Skeletal muscle cell (primary cell): Measurements from ENCODE around the gene TC2N.
"Not testable (repeated sequence)": the region's sequence is repeated elsewhere in the genome, so short reads cannot be mapped to it uniquely, and the experiment has no call there.

Source experiments
- DNase-seq: peaks from one replicate; pipeline ENCODE4 v3.0.0-alpha.2; 2010; ENCODE audit warnings: low read depth
- H3K4me3 ChIP-seq: 2 replicates; pipeline ENCODE4 v1.5.1; 2011; ENCODE audit warnings: low read depth, mild to moderate bottlenecking, control low read depth, low read length, moderate library complexity

The TC2N gene

DNA sequence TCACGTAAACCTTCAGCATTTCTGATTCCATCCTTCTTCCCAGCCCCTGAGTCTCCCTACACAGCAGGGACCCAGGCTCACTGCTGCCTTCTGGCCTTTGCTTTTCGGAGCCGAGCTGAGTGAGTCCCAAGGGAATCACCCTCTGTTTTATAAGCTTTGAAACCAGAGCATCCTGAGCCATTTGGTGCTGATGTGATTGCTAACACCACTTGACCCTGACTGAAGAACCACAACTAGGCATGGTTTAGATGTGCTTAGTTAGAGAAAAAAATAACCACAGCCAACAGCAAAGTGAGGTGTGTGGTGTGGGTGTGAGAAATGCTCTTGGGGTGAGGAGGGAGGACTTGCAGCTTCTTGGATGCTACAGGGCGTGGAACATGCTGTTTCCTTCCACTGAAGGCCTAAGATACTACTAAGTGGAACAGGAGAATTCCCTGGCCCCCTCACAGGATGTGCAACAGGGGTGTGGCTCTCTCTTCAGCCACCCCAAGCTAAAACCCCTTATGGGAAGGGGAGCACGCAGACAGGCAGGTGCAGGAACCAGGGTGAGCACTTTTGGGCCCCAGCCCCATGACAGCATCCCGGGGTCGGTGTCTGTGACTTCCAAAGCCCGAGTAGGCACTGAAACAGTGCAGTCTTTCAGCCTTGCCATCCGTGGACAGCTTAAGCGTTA is at the start of gene TC2N:
TC2N (minus strand) TSS at position 221 of the 673 bp plus-strand sequence. CDS start 53,767 bp downstream, outside the sequence.
- no peak for DNase-seq
- H3K4me3 ChIP-seq = no peak within 1 kb of the TSS

DNA sequence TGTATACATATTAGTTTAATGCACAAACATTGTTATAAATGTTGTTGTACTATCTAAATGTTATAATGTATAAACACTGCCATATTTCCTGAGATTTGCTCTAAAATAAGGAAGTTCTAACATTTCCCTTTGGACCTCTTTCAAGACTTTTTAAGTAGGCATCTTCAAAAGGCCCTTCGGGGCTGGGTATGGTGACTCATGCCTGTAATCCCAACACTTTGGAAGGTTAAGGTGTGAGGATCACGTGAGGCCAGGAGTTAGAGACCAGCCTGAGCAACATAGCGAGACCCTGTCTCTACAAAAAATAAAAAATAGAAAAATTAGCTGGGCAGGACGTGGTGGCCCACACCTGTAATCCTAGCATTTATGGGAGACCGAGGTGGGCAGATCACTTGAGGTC is 44.7 kb upstream of the TC2N start:
- no peak overlapping the region for H3K4me3 ChIP-seq

DNA sequence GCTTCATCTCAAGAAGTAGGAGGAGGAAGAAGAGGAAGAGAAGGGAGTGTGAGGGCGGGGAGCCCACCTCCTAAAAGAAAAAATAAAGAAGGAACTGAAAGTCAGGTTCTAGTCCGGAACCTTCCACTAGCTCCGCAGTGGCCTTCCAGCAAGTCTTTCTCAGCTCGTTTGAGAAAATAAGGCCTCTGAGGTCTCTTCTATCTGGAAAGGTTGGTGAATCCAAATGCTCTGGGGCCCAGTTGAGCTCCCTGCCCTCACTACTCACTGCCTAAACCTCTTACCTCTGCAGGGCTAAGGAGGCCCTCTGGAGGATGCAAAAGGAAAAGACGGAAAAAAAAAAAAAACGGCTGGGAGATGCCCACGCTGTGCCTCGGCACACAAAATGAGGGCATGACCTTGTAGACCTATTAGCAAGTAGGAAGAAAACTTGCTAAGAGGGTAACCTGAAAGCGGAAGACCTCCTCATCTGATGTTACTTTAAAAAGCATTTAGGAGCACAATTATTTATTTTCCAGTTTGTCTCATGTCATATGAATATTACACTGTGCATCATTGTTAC is 44.2 kb upstream of the TC2N start:
- H3K4me3 ChIP-seq = no peak overlapping the region
- no peak for DNase-seq

More for the DNA sequence above, 44.7 kb upstream of the TC2N start:
- no peak for DNase-seq

DNA sequence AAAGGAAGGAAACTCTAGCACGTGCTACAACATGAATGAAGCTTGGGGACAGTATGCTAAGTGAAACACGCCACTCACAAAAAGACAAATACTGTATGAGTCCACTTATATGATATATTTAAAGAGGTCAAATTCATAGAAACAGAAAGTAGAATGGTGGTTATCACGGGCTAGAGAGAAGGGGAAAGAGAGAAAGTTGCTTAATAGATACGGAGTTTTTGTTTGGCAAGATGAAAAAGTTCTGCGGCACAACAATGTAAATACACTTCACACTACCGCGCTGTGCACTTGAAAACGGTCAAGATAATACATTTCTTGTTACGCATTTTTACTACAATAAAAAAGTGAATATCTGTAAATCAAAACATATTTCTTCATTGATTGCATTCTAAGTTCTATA is 42.9 kb upstream of the TC2N start:
- no peak overlapping the region for H3K4me3 ChIP-seq
- DNase-seq = no peak

DNA sequence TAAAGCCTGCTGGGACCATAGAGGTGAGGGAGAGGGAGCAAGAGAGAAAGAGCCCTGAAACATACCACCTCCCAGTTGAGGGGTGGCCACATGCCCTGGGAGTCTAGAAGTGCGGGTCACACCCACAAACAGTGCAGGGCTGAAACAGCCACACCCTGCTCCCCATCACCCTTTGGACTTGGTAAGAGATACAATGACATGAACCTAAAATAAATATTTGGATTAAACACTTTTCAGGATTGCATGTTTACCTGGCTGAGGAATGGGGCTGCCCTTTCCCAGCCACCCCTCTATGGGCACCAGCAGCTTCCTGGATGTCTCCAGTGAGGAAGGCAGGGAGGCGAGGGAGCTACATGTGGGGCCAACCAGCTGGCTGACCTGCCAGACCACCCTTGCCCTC is 39.0 kb upstream of the TC2N start:
- no peak overlapping the region for H3K4me3 ChIP-seq
- no peak for DNase-seq

DNA sequence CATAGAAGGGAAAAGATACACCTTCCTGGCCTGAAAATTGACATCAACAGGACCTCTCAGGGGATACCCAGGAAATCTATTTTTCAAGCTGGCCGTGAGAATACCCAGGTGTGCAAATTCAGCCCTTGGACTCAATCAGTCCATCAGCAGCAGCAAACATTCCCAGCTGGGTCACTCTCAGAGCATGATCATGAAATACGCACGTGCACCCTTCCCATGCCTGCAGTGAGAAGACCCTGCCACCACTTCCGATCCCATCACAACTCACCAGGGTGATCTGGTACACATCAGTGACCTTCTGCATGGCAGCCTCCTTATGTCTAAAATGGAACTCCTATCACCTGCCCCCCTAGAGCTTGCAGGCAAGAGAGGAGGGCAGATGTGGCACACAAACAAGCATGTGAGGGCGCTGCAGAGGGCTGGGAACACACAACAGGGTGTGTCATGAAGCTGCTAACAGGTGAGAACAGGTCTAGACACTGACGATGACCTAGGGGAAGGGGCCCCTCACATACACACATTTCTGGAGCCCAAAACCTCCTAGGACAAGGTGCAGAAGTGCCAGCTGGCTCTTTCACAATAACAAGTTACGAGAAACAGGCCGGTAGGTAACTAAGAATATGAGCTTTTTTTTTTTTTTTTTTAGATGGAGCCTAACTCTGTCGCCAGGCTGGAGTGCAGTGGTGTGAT is 37.8 kb upstream of the TC2N start:
- no peak for DNase-seq
- no peak overlapping the region for H3K4me3 ChIP-seq

DNA sequence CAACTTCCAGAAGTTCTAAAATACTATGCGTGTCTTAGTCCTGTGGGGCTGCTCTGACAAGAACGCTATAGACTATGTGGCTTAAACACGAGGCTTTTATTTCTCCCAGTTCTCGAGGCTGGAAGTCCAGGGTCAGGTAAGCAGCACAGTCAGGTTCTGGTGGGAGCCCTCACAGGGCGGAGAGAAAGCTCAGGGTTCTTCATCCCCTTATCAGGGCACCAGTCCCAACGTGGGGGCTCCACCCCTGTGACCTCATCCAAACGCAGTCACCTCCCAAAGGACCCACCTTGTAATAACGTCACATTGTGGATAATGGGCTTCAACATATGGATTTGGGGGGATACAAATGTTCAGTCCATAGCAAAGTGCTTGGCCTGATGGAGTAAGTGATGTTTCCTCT is 37.1 kb upstream of the TC2N start:
- DNase-seq = no peak
- H3K4me3 ChIP-seq = no peak overlapping the region

DNA sequence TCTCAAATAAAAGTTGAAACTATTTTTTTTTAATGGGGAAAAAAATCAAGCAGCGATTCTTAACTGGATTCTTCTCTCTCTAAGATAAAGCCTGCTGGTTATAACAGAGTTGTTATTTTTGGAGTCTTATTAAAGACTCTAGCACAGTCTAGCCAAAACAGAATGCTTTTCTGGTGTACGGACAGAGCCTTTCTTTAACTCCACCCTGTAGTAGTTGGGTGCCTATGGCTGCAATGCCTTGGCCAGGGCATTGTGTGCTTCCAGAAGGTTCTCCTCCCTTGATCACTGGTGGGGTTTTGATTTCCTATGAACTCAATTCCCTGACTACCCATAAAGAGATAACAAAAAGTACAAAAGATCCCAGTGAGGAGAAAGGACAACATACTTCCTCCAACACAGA is 35.7 kb upstream of the TC2N start:
- DNase-seq = no peak
- H3K4me3 ChIP-seq = no peak overlapping the region

DNA sequence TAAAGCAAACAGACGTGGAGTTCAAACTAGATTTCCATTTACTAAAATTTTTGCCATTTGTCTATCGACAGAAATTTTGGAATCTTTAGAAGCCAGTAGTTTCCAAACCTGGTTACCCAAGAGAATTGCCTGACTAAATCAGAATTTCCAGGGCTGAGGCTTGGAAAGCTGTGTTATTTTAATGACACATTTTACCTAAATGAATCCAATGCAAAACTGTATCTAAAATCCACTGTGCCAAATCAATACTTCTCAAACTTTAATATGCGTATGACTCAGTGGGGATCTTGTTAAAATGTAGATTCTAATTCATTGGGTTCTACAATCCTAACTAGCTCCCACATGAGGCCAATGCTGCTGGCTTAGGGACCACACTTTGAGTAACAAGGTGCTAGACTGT is 35.0 kb upstream of the TC2N start:
- no peak for DNase-seq
- no peak overlapping the region for H3K4me3 ChIP-seq

DNA sequence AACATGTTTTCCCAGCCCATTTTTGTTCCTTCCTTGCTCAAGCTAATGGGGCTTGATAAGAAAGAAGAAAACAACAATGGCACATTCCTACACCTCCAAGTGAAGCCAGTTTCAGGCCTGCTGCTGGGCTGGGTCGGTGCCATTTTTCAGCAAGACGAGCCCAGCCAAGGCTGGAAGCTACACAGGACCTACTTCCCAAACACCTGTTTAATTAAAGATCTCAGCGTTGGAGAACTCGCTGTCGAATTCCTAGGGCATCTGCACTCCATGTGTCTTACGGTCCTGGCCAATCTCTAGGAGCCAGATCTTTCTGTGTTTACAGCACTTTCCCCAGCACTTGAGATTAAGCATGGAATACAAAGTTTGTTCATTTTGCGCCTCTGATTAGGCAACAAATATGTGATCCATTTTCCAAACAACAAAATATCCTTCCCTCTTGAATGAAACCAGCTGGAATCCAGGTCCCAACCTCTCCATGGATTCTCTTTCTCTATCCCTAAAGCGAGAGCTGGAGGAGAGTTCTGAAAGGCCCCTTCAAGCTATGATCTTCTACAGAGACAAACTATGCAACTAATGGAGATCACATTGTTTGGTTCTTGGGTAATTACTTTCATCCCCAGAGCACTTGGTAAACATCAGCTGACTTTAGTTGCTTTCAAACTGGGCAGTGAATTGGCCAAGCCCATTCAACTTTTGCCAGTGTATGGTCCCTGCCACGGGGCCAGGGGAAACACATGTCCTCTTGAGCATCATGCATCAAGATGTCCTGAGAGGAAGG is 34.3 kb upstream of the TC2N start:
- no peak overlapping the region for H3K4me3 ChIP-seq
- DNase-seq = no peak

DNA sequence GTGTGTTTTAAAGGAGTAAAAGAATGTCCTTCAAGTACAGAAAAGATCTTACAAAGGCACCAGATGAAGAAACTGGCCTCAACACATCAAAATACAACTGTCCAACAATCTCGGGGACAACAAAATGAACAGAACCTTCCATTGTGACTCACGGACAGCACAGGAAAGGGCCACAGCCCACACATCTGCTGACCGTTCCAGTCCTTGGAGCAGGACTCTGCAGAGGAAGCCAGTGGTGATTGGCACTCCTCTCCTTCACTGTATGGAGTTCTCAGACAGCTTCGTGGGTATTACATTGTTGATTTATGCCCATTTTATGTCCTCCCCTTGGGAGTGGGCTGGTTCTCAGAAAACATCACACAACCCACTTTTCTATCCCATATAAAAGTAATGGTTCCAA is 32.5 kb upstream of the TC2N start:
- DNase-seq = no peak
- no peak overlapping the region for H3K4me3 ChIP-seq

DNA sequence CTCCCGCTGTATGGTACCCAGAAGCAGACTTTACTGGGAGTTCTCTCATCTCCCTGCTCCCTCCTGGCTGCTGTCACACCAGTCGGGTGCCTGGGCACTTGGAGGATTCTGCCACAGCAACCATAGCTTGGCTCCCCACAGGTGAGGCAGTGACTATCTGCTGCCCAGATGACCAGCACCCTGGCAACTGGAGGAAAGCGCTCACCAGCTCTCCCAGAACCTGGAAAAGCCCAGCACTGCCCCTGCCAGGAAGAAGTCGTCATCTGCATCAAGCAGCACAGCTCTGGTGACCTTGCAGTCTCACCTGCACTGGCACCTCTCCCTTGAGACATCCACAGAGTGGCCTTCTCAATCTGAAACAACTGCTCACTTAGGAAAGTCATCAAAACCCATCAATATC is 31.9 kb upstream of the TC2N start:
- no peak overlapping the region for H3K4me3 ChIP-seq
- DNase-seq = no peak

DNA sequence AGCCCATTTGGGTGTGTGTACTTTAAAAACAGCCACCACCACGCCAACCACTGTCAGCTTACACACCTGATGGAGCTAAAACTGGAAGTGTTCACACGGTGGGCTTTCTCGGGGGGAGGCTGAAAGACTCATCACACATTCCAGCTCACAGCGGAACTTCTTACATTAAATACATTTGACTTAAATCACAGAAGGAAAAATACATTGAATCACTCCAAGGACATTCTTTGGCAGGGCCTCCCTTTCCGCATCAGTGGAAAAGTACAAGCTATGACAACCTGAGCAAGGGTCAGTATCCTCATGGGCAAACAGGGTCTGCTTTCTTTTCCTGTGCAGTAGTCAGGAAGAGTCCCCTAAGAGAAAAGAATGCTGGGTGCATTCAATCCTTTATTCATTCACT is 31.0 kb upstream of the TC2N start:
- DNase-seq = peak; percentile 33
- H3K4me3 ChIP-seq = no peak overlapping the region

DNA sequence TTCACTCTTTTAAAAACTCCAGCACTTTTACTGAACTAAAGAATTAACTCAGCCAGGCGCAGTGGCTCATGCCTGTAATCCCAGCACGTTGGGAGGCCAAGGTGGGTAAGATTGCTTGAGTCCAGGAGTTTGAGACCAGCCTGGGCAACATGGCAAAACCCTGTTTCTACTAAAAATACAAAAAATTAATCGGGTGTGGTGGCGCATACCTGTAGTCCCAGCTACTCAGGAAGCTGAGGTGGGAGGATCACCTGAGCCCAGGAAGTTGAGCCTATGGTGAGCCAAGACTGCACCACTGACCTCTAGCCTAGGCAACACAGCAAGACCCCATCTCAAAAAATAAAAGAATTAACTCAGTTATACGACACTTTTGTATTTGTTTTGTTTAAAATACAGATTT is 30.4 kb upstream of the TC2N start:
- not testable (repeated sequence) for DNase-seq, H3K4me3 ChIP-seq

DNA sequence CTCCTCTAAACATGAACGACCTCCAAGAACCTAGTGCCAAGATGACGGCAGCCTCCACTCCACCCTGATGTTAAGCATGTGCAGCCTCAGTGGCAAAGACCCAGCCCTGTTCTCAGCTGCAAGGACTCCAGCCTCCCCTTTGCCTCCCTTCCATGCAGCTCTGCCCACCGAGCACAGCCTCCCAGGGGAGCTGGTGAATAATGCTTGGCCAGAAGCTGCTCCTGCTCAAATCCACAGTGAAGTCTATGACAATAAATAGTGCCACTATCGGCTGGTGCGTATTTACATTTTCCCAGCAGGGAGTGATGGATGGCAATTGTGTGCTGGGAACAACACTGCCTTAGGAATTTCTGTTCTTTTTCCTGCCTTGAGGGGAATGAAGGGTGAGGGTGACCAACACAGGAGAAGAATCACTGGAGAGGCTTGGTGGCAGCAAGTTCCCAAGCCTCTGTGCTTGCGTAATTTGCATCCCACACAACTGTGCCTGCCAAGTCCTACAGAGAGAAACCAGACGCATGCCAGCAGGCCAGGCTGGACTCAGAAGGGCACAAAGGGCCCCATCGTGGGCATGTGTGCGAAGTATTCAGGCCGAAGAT is 29.9 kb upstream of the TC2N start:
- peak; percentile 52 for DNase-seq
- no peak overlapping the region for H3K4me3 ChIP-seq

DNA sequence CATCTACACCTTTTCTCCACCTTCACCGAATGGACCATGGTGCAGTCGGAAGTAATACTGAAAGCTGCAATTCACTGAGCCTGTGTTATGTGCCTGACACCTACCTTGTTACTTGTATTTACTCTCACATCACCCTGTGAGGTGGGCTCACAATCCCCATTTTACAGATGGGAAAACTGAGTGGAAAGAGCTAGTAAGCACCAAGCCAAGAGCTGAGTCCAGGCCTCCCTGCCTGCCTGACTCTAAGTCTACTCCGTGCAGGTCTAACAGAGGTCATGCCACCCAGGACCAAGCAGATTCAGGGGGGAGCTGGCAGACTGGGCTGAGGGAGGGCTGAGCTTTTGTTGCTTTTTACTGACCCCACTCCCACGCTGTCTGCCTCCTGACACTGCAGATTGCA is 29.1 kb upstream of the TC2N start:
- no peak overlapping the region for H3K4me3 ChIP-seq
- no peak for DNase-seq

DNA sequence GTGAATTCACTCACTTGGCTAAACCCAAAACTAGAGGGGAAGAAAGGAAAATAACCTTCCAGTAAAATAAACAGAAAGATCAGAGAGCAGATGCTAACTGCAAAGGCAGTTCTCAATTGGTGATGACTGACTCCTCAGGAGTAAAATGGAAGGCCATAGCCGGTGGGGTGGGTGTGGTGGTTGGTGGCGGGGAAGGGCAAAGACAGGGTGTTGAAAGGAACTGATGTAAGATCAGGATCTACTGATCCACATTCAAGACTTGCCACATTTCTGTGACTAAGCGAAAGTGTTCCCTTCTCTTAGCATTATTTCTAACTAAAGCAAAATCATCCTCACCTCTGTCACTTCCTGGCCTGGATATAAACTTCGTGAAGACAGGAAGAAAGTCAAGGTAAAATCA is 26.3 kb upstream of the TC2N start:
- DNase-seq = no peak
- H3K4me3 ChIP-seq = no peak overlapping the region

DNA sequence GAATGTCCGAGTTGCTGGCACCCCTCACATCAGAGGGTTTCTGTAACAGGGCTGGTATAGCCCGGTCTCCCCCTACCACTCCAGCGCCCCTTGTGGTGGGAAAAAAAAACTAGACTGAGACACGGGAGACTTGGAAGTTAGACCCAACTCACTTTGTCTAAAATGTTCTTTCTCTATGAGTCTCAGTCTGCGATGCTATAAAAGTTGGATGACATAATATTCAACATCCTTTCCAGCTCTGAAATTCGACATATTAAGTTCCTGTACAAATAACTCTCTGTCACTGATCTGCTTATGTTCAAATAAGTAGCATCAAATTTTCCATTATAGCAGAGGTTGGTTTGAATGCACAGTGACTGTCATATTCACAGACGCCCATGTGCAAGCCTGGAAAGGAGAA is 25.7 kb upstream of the TC2N start:
- no peak overlapping the region for H3K4me3 ChIP-seq
- DNase-seq = no peak

DNA sequence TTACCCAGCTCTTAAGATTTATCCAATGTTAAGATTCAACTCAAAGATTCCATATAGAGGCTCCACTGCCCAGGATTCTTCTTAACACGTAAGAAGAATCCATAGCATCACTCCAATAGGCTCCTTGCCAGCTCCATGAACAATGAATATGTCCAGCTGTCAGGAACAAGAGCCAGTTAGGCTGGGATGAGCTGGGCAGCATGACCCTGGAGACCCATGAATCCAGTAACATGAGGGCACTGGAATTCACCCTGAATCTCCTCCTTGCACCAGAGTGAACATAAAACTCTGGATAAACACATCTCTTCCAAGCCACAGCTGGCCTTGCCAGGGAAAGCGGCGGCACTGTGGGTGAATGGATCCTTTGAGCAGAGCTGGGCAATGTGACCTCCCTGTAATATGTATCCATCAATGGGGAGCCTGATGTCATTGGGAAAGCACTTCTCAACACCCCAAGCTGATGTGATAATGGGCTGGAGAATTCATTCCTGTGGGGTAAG is 24.4 kb upstream of the TC2N start:
- DNase-seq = no peak
- no peak overlapping the region for H3K4me3 ChIP-seq

DNA sequence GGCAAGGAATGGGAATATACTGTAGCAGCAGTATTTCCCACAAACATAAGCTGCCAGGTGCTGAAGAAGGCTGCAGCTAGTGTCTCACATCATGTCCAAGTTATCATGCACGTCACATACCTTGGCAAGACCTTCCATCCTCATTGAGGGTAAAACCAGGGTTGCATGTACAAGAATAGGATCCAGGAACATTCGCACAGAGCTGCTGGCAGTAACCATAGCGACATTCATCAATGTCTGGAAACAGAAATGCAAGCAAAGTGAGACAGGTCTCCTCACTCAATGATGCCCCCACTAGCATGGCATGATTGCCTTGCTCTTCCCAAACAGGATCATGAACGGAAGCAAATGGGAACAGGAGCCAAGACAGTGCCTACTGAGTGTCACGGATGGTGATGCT is 23.8 kb upstream of the TC2N start:
- DNase-seq = no peak
- H3K4me3 ChIP-seq = no peak overlapping the region
